OCI-LY1 (cell line): ENCODE measurements around the gene COMP.

Source experiments
- H2AFZ ChIP-seq: fragments of 200-600 bp; sonication (generic), shearing (Covaris generic); 2 replicates; pipeline ENCODE4 v1.6.0; 2014; ENCODE audit warnings: antibody characterized with exemption, mild to moderate bottlenecking, low read length
- H3F3A ChIP-seq: fragments of 200-600 bp; sonication (generic), shearing (Covaris generic); 2 replicates; pipeline ENCODE4 v1.6.0; 2014; ENCODE audit warnings: mild to moderate bottlenecking, antibody characterized with exemption, low read length, moderate library complexity; ENCODE audit not compliant: insufficient read depth
- H3K27ac ChIP-seq: fragments of 200-600 bp; sonication (generic); 2 replicates; pipeline ENCODE4 v1.5.1; 2014; ENCODE audit warnings: low read length, mixed run types, mild to moderate bottlenecking, low read depth; ENCODE audit not compliant: poor library complexity, severe bottlenecking
- H3K27me3 ChIP-seq: fragments of 200-600 bp; sonication (generic); 2 replicates; pipeline ENCODE4 v1.6.0; 2014; ENCODE audit warnings: antibody characterized with exemption, mild to moderate bottlenecking, low read length, moderate library complexity; ENCODE audit not compliant: insufficient read depth
- H3K36me3 ChIP-seq: fragments of 200-600 bp; sonication (generic); 2 replicates; pipeline ENCODE4 v1.6.1; 2014; ENCODE audit warnings: mild to moderate bottlenecking, antibody characterized with exemption, low read length, moderate library complexity, mixed read lengths; ENCODE audit not compliant: insufficient read depth
- H3K4me1 ChIP-seq: fragments of 200-600 bp; sonication (generic); 2 replicates; pipeline ENCODE4 v1.5.1; 2014; ENCODE audit warnings: mild to moderate bottlenecking, low read length, moderate library complexity; ENCODE audit not compliant: insufficient read depth, severe bottlenecking
- H3K4me2 ChIP-seq: fragments of 200-600 bp; sonication (generic), shearing (Covaris generic); 2 replicates; pipeline ENCODE4 v1.6.1; 2014; ENCODE audit warnings: low read length
- H3K4me3 ChIP-seq: fragments of 200-600 bp; sonication (generic); 2 replicates; pipeline ENCODE4 v1.5.1; 2014; ENCODE audit warnings: low read length, low read depth, mild to moderate bottlenecking, mixed read lengths; ENCODE audit not compliant: poor library complexity, severe bottlenecking
- H3K79me2 ChIP-seq: fragments of 200-600 bp; shearing (Covaris generic); 2 replicates; pipeline ENCODE4 v1.6.1; 2016; ENCODE audit warnings: mixed run types, low read length, mixed read lengths; ENCODE audit not compliant: insufficient read depth
- H3K9ac ChIP-seq: fragments of 200-600 bp; sonication (generic), shearing (Covaris generic); 2 replicates; pipeline ENCODE4 v1.6.1; 2014; ENCODE audit warnings: mild to moderate bottlenecking, low read length, mixed read lengths
- H3K9me2 ChIP-seq: fragments of 200-600 bp; sonication (generic), shearing (Covaris generic); 2 replicates; pipeline ENCODE4 v1.6.1; 2014; ENCODE audit warnings: low read depth, mild to moderate bottlenecking, low read length, mixed read lengths
- H3K9me3 ChIP-seq: fragments of 200-600 bp; shearing (Covaris generic); 2 replicates; pipeline ENCODE4 v1.6.1; 2014; ENCODE audit warnings: low read length, mixed read lengths
- H4K20me1 ChIP-seq: fragments of 200-600 bp; sonication (generic), shearing (Covaris generic); 2 replicates; pipeline ENCODE4 v1.6.0; 2016; ENCODE audit warnings: mild to moderate bottlenecking, low read length; ENCODE audit not compliant: insufficient read depth
- CTCF ChIP-seq: fragments of 200-600 bp; sonication (generic), shearing (Covaris generic); IDR thresholded peaks from 2 replicates; pipeline ENCODE4 v1.5.1; 2017; ENCODE audit warnings: mild to moderate bottlenecking, antibody characterized with exemption, low read length, moderate library complexity, mixed read lengths
- EZH2 ChIP-seq: fragments of 200-600 bp; sonication (generic), shearing (Covaris generic); IDR thresholded peaks from 2 replicates; pipeline ENCODE4 v1.8.0; 2017; ENCODE audit warnings: borderline replicate concordance, mixed run types, mild to moderate bottlenecking, antibody characterized with exemption, low read length, moderate library complexity, mixed read lengths

The COMP gene

DNA sequence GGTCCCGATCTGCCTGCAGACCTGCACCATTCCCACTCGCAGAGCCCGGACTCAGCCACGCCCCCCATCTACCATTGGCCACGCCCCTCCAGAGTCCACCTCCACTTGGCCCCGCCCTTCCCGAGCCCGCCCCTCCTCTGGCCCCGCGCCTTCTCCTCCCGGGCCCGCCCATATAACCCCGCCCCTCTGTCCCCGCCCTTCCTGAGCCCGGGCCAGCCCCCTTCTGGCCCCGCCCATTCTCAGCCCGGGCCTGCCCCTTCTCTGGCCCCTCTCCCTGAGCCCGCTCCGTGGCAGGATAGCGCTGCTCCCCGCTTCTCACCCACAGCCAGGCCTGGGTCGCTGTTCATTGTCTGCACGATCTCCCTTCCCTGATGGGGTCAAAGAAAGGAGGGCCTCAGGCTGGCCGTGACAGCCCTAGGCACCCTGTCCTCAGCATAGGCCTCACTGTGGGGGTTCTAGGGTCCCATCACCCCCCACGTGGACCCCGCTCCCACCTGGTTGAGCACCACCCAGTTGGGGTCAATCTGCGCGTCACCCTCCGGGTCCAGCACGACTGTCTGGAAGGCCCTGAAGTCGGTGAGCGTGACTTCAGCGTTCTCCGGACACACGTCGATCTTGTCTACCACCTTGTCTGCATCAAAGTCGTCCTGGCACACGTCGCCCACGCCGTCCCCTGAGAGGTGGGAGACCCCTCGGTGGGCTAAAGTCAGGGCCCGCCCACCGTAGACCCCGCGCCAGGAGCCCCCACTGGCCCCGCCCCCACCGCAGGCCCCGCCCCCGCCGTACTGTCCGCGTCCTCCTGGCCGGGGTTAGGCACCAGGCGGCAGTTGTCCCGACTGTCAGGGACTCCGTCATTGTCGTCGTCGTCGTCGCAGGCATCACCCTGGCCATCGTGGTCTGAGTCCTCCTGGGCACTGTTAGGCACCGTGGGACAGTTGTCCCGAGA, 5.7 kb downstream of the COMP start:
- no peaks in the 10 kb centered on the region for H3K9me2 ChIP-seq
- H2AFZ ChIP-seq = no peak overlapping the region

DNA sequence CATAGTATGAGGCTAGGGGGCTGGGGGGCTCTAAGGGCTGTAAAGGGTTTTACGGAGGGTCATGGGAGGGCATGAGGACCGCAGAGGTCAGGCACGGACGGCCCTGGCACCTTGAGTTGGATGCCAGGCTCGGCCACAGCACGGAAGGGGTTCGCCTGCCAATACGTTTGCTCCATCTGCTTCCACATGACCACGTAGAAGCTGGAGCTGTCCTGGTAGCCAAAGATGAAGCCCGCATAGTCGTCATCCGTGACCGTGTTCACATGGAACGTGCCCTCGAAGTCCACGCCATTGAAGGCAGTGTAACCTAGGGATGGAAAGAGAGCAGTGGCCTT, 6.4 kb downstream of the COMP start:
- Histone ChIP-seq H3K9ac (no peak overlapping the region), H3K4me1 (no peaks in the 10 kb centered on the region), H2AFZ (no peak overlapping the region), H4K20me1 (no peaks in the 10 kb centered on the region), H3K36me3 (no peaks in the 10 kb centered on the region), H3K4me3 (no peak overlapping the region), H3K9me2 (no peaks in the 10 kb centered on the region), H3K27me3 (peaks cover 10% of the 10 kb centered on the region; the same call in 1 of the 2 replicates), H3K79me2 (no peaks in the 10 kb centered on the region), H3K27ac (no peak overlapping the region), H3K4me2 (no peak overlapping the region), H3F3A (no peaks in the 10 kb centered on the region), H3K9me3 (no peaks in the 10 kb centered on the region)
- TF ChIP-seq CTCF (no peak), EZH2 (no peak)

More for the DNA sequence above, 5.7 kb downstream of the COMP start:
- TF ChIP-seq EZH2 (no peak), CTCF (no peak)
- no peaks in the 10 kb centered on the region for H3K36me3 ChIP-seq
- no peaks in the 10 kb centered on the region for H3K4me1 ChIP-seq
- peaks cover 5% of the 10 kb centered on the region; the same call in 1 of the 2 replicates for H3K27me3 ChIP-seq
- H3K9me3 ChIP-seq = no peaks in the 10 kb centered on the region
- no peak overlapping the region for H3K27ac ChIP-seq
- H3F3A ChIP-seq = no peaks in the 10 kb centered on the region
- H3K4me2 ChIP-seq = peak overlapping the region; percentile 40; the same call in 1 of the 2 replicates
- no peak overlapping the region for H3K4me3 ChIP-seq
- no peaks in the 10 kb centered on the region for H4K20me1 ChIP-seq
- H3K79me2 ChIP-seq = no peaks in the 10 kb centered on the region
- H3K9ac ChIP-seq = no peak overlapping the region

GRCh38 chr19:18783958-18784785, 6.9 kb downstream of the COMP start:
- no peak overlapping the region for H3K27ac ChIP-seq
- peaks cover 14% of the 10 kb centered on the region; the same call in 1 of the 2 replicates for H3K27me3 ChIP-seq

More at GRCh38 chr19:18783958-18784785, 6.9 kb downstream of the COMP start:
- Histone ChIP-seq H4K20me1 (no peaks in the 10 kb centered on the region), H3K4me3 (no peak overlapping the region), H3K9ac (no peak overlapping the region), H3K4me2 (no peak overlapping the region), H3K9me2 (no peaks in the 10 kb centered on the region), H2AFZ (no peak overlapping the region), H3K79me2 (no peaks in the 10 kb centered on the region), H3K9me3 (no peaks in the 10 kb centered on the region), H3K4me1 (no peaks in the 10 kb centered on the region), H3F3A (no peaks in the 10 kb centered on the region), H3K36me3 (no peaks in the 10 kb centered on the region)
- TF ChIP-seq EZH2 = no peak
